ENCODE measurements around the gene HNRNPF.

DNA sequence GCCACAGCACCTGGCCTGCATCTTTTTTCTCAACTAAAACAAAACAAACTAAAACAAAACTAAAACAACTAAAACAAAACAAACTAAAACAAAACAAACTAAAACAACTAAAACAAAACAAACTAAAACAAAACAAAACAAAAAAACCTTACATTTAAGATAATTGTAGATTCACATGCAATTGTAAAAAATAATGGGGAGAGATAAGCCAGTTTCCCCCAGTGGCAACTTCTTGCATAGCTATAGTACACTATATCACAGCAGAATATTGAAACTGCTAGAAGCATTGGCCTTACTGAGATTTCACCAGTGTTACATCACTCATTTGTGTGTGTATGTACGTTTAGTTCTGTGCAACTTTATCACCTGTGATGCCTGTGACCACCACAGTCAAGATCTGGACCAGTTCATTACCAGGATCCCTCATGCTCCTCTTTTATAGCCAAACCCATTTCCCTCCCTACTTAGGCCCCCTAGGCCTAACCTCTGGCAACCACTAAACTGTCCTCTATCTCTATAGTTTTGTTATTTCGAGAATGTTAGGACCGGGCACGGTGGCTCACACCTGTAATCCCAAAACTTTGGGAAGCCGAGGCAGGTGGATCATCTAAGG, 28.3 kb downstream of the HNRNPF start:
- TF ChIP-seq, protein P1, sequence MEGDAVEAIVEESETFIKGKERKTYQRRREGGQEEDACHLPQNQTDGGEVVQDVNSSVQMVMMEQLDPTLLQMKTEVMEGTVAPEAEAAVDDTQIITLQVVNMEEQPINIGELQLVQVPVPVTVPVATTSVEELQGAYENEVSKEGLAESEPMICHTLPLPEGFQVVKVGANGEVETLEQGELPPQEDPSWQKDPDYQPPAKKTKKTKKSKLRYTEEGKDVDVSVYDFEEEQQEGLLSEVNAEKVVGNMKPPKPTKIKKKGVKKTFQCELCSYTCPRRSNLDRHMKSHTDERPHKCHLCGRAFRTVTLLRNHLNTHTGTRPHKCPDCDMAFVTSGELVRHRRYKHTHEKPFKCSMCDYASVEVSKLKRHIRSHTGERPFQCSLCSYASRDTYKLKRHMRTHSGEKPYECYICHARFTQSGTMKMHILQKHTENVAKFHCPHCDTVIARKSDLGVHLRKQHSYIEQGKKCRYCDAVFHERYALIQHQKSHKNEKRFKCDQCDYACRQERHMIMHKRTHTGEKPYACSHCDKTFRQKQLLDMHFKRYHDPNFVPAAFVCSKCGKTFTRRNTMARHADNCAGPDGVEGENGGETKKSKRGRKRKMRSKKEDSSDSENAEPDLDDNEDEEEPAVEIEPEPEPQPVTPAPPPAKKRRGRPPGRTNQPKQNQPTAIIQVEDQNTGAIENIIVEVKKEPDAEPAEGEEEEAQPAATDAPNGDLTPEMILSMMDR (tag by site-specific recombination; IDR thresholded peaks at IDR 0.05), result no peak
- TF ChIP-seq ZNF830 (tag by site-specific recombination; IDR thresholded peaks at IDR 0.05; ENCODE audit: low read depth) (no peak), ZNF10 (tag by site-specific recombination; IDR thresholded peaks at IDR 0.05) (no peak), ZNF585B (tag by site-specific recombination; IDR thresholded peaks at IDR 0.05) (no peak), ZNF624 (tag by site-specific recombination; IDR thresholded peaks at IDR 0.05) (no peak), ZNF341 (tag by site-specific recombination; IDR thresholded peaks at IDR 0.05; ENCODE audit: low read depth) (no peak), ZNF561 (tag by site-specific recombination; IDR thresholded peaks at IDR 0.05; ENCODE audit: borderline replicate concordance) (no peak), ZNF274 (IDR thresholded peaks at IDR 0.05; ENCODE audit: low read length) (no peak), ZNF274 (tag by site-specific recombination; IDR thresholded peaks at IDR 0.05; ENCODE audit: borderline replicate concordance) (no peak), ZNF133 (tag by site-specific recombination; IDR thresholded peaks at IDR 0.05) (no peak), ZBTB8A (tag by site-specific recombination; IDR thresholded peaks at IDR 0.05) (no peak), PATZ1 (tag by site-specific recombination; IDR thresholded peaks at IDR 0.05) (no peak)

Data from HEK293 (cell line).